GM18520 (cell line): ENCODE data around the gene CYB5D1.

Experiments
- ATAC-seq: cut with Tn5 transposase; IDR thresholded peaks from one replicate; pipeline ENCODE4 v1.9.1; 2021; ENCODE audit not compliant: unreplicated experiment

CYB5D1 gene

GRCh38 chr17:7844292-7845154 is 13.3 kb upstream of the CYB5D1 start:
- ATAC-seq = peak; percentile 53

- no peak for ATAC-seq
These were observed 12.3 kb upstream of the CYB5D1 start for GRCh38 chr17:7845359-7846062.

- no peak for ATAC-seq
These were observed 11.6 kb upstream of the CYB5D1 start for GRCh38 chr17:7846063-7846735.

GRCh38 chr17:7846765-7847661 is 10.8 kb upstream of the CYB5D1 start:
- ATAC-seq = no peak

GRCh38 chr17:7848131-7848579 is 9.6 kb upstream of the CYB5D1 start:
- ATAC-seq = no peak

- ATAC-seq = no peak
These were observed 9.1 kb upstream of the CYB5D1 start for GRCh38 chr17:7848739-7849129.

GRCh38 chr17:7849130-7849750 is 8.6 kb upstream of the CYB5D1 start:
- ATAC-seq = no peak

GRCh38 chr17:7849751-7850504 is 7.9 kb upstream of the CYB5D1 start:
- no peak for ATAC-seq

- no peak for ATAC-seq
These were observed 6.9 kb upstream of the CYB5D1 start for GRCh38 chr17:7850701-7851437.

- ATAC-seq = peak; percentile 75
These were observed 6.2 kb upstream of the CYB5D1 start for GRCh38 chr17:7851438-7852261.

- no peak for ATAC-seq
These were observed 5.5 kb upstream of the CYB5D1 start for GRCh38 chr17:7852262-7852670.

- ATAC-seq = no peak
These were observed 4.7 kb upstream of the CYB5D1 start for GRCh38 chr17:7852919-7853690.

GRCh38 chr17:7853691-7854038 is 4.1 kb upstream of the CYB5D1 start:
- no peak for ATAC-seq

- no peak for ATAC-seq
These were observed 3.6 kb upstream of the CYB5D1 start for GRCh38 chr17:7854078-7854777.

- ATAC-seq = no peak
These were observed 2.7 kb upstream of the CYB5D1 start, which contains the start of gene TMEM88 for GRCh38 chr17:7854851-7855659. Gene TMEM88, plus strand, starts transcription at chr17:7855066. Its CDS starts 9 bp downstream, at chr17:7855075.

GRCh38 chr17:7855660-7856010 is 2.2 kb upstream of the CYB5D1 start:
- no peak for ATAC-seq
